Endometrial microvascular endothelial cells (primary cell): ENCODE measurements around the gene ZNF687. TPM values are rescaled to one million over a fixed set of nuclear protein-coding genes. Genes with fewer than 3 reads are reported as not detected.
"Not testable (repeated sequence)": the region's sequence is repeated elsewhere in the genome, so short reads cannot be mapped to it uniquely, and the experiment has no call there.

ENCODE experiments used
- in situ Hi-C: cut with HindIII; loops from 2 replicates; pipeline ENCODE4 v1.10.0; 2017; ENCODE audit warnings: low sequenced_read_pairs, low pct_unique_long_range_greater_than_20kb; ENCODE audit errors: inconsistent ontology term
- total RNA-seq: library from RNA; depleted of rRNA; stranded (reverse); fragments of >200 nt; gene quantifications from one replicate; pipeline ENCODE4 v1.2.3, GENCODE V29; 2015; ENCODE audit errors: inconsistent ontology term

ZNF687 gene
- total RNA-seq, 1 donor from 2014 or later = 13.5 TPM

- in situ Hi-C loops = no loop called here
Measured at GRCh38 chr1:151273924-151274466, 8.1 kb upstream of the ZNF687 start.

DNA sequence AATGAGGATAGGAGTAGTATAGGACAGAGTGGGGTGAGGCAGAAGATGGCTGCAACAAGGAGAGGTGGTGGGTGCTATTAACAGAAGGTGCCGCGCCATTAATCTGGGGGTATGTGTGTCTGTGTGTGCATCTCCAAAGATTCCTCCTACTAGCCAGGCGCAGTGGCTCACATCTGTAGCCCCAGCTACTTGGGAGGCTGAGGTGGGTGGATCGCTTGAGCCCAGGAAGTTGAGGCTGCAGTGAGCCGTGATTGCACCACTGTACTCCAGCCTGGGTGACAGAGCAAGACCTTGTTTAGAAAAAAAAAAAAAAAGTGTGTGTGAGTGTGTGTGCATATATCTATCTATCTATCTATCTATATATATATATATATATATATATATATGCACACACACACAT lies 6.8 kb upstream of the ZNF687 start:
- in situ Hi-C loops = not testable (repeated sequence)

- in situ Hi-C loops = no loop called here
Measured at GRCh38 chr1:151277249-151277648, 4.8 kb upstream of the ZNF687 start.

GRCh38 chr1:151281225-151281968 lies 702 bp upstream of the ZNF687 start:
- in situ Hi-C loops = no loop called here

GRCh38 chr1:151282883-151283725 lies 1.0 kb downstream of the ZNF687 start:
- in situ Hi-C loops = no loop called here

GRCh38 chr1:151284013-151284577 lies 2.0 kb downstream of the ZNF687 start:
- in situ Hi-C loops = no loop called here

GRCh38 chr1:151286619-151287340 lies 4.7 kb downstream of the ZNF687 start:
- in situ Hi-C loops = no loop called here

- in situ Hi-C loops = no loop called here
Measured at GRCh38 chr1:151287341-151287699, 5.2 kb downstream of the ZNF687 start.

DNA sequence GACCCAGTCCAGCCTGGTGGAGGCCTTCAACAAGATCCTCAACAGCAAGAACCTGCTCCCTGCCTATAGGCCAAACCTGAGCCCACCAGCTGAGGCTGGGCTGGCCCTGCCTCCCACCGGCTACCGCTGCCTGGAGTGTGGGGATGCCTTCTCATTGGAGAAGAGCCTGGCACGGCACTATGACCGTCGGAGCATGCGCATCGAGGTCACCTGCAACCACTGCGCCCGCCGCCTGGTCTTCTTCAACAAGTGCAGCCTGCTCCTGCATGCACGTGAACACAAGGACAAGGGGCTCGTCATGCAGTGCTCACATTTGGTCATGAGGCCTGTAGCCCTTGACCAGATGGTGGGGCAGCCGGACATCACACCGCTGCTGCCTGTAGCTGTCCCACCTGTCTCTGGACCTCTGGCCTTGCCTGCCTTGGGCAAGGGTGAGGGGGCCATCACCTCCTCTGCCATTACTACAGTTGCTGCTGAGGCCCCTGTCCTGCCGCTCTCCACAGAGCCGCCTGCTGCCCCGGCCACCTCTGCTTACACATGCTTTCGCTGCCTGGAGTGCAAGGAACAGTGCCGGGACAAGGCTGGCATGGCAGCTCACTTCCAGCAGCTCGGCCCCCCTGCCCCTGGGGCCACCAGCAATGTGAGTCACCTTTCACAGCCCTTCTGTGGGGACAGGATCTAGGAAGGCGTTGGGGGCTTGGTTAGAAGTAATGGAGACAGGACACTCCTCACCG lies 5.8 kb downstream of the ZNF687 start:
- in situ Hi-C loops = no loop called here

- in situ Hi-C loops = no loop called here
Measured at GRCh38 chr1:151288502-151288901, 6.4 kb downstream of the ZNF687 start.

DNA sequence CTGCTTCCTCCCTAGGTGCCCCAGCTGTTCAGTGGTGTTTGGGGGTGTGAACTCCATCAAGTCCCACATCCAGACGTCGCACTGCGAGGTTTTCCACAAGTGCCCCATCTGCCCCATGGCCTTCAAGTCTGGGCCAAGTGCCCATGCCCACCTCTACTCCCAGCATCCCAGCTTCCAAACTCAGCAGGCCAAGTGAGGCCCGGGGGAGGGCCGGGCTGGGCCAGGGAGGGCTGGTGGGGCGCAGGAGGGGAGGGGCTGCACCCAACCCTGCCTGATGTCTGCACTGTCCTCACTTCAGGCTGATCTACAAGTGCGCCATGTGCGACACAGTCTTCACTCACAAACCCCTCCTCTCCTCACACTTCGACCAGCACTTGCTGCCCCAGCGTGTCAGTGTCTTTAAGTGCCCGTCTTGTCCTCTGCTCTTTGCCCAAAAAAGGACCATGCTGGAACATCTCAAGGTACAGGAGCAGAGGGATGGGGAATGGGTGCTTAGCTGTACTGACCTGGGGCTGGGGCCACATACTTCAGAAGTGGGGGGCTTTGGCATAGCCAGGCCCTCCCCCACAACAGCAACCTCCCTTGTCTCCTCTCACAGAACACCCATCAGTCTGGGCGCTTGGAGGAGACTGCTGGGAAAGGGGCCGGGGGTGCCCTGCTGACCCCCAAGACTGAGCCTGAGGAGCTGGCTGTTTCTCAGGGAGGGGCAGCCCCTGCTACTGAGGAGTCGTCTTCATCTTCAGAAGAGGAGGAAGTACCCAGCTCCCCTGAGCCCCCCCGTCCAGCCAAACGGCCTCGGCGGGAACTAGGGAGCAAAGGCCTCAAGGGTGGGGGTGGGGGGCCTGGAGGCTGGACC lies 7.2 kb downstream of the ZNF687 start:
- in situ Hi-C loops = no loop called here

- in situ Hi-C loops = no loop called here
Measured at GRCh38 chr1:151289991-151290708, 8.1 kb downstream of the ZNF687 start.

DNA sequence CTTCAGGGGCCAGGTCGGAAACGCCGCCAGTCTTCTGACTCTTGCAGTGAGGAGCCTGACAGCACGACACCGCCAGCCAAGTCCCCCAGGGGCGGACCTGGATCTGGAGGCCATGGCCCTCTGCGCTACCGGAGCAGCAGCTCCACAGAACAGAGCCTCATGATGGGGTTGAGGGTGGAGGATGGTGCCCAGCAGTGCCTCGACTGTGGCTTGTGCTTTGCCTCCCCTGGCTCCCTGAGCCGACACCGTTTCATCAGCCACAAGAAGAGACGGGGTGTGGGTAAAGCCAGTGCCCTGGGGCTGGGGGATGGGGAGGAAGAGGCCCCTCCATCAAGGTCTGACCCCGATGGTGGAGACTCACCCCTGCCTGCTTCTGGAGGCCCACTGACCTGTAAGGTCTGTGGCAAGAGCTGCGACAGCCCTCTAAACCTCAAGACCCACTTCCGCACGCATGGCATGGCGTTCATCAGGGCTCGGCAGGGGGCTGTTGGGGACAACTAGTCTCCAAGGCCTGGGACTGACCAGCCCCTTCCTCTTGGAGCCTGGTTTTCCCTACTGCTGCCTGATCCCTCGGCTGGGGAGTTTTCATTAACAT lies 8.7 kb downstream of the ZNF687 start:
- in situ Hi-C loops = no loop called here

- in situ Hi-C loops = no loop called here
Measured at GRCh38 chr1:151292207-151293030, 10.3 kb downstream of the ZNF687 start.

- in situ Hi-C loops = no loop called here
Measured at GRCh38 chr1:151293093-151293492, 11.0 kb downstream of the ZNF687 start.
